ENCODE data around the gene C5AR1. TPM values are rescaled to one million over a fixed set of nuclear protein-coding genes. Genes with fewer than 3 reads are reported as not detected.

The C5AR1 gene
- total and polyA plus RNA-seq, 9 of the 15 experiments (the other 6 are each of a cell fraction or from before 2014, with no cell fraction given), result 0.06 to 1.6 (median 0.28) TPM; not detected in 3

GRCh38 chr19:47352095-47352494 is 42.4 kb downstream of the C5AR1 start (continued):
- TF ChIP-seq, protein P1, sequence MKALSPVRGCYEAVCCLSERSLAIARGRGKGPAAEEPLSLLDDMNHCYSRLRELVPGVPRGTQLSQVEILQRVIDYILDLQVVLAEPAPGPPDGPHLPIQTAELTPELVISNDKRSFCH (CRISPR knock-in tag; IDR thresholded peaks at IDR 0.05), result no peak
- TF ChIP-seq, protein P1 (tag; IDR thresholded peaks at IDR 0.05), result no peak
- TF ChIP-seq SMAD1 (IDR thresholded peaks at IDR 0.05; ENCODE audit: low read depth, low read length, partially characterized antibody), result no peak
- TF ChIP-seq, protein P2, sequence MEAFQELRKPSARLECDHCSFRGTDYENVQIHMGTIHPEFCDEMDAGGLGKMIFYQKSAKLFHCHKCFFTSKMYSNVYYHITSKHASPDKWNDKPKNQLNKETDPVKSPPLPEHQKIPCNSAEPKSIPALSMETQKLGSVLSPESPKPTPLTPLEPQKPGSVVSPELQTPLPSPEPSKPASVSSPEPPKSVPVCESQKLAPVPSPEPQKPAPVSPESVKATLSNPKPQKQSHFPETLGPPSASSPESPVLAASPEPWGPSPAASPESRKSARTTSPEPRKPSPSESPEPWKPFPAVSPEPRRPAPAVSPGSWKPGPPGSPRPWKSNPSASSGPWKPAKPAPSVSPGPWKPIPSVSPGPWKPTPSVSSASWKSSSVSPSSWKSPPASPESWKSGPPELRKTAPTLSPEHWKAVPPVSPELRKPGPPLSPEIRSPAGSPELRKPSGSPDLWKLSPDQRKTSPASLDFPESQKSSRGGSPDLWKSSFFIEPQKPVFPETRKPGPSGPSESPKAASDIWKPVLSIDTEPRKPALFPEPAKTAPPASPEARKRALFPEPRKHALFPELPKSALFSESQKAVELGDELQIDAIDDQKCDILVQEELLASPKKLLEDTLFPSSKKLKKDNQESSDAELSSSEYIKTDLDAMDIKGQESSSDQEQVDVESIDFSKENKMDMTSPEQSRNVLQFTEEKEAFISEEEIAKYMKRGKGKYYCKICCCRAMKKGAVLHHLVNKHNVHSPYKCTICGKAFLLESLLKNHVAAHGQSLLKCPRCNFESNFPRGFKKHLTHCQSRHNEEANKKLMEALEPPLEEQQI (IDR thresholded peaks at IDR 0.05), result peak; percentile 40; the same call in 1 of the 2 replicates
- TF ChIP-seq, protein P3, sequence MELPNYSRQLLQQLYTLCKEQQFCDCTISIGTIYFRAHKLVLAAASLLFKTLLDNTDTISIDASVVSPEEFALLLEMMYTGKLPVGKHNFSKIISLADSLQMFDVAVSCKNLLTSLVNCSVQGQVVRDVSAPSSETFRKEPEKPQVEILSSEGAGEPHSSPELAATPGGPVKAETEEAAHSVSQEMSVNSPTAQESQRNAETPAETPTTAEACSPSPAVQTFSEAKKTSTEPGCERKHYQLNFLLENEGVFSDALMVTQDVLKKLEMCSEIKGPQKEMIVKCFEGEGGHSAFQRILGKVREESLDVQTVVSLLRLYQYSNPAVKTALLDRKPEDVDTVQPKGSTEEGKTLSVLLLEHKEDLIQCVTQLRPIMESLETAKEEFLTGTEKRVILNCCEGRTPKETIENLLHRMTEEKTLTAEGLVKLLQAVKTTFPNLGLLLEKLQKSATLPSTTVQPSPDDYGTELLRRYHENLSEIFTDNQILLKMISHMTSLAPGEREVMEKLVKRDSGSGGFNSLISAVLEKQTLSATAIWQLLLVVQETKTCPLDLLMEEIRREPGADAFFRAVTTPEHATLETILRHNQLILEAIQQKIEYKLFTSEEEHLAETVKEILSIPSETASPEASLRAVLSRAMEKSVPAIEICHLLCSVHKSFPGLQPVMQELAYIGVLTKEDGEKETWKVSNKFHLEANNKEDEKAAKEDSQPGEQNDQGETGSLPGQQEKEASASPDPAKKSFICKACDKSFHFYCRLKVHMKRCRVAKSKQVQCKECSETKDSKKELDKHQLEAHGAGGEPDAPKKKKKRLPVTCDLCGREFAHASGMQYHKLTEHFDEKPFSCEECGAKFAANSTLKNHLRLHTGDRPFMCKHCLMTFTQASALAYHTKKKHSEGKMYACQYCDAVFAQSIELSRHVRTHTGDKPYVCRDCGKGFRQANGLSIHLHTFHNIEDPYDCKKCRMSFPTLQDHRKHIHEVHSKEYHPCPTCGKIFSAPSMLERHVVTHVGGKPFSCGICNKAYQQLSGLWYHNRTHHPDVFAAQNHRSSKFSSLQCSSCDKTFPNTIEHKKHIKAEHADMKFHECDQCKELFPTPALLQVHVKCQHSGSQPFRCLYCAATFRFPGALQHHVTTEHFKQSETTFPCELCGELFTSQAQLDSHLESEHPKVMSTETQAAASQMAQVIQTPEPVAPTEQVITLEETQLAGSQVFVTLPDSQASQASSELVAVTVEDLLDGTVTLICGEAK (IDR thresholded peaks at IDR 0.05), result no peak
- TF ChIP-seq, protein P3 (CRISPR knock-in tag; IDR thresholded peaks at IDR 0.05), result no peak
- TF ChIP-seq RAD51 (IDR thresholded peaks at IDR 0.05; ENCODE audit: borderline replicate concordance, low read depth), result peak; percentile 97
- no peak for TF ChIP-seq TAF1 (IDR thresholded peaks at IDR 0.05; ENCODE audit: control insufficient read depth, extremely low read depth, insufficient read depth, low read length, severe bottlenecking)
- TF ChIP-seq SRF (CRISPR knock-in tag; IDR thresholded peaks at IDR 0.05), result no peak
- no peak for TF ChIP-seq HMG20B (CRISPR knock-in tag; IDR thresholded peaks at IDR 0.05)
- peak; percentile 63 for TF ChIP-seq SIN3B (IDR thresholded peaks at IDR 0.05; ENCODE audit: low read depth)
- TF ChIP-seq HCFC1 (IDR thresholded peaks at IDR 0.05; ENCODE audit: low read depth, low read length), result 0 out of 2 replicates have a peak, but pooled peaks have one; percentile 46
- TF ChIP-seq ARNT (IDR thresholded peaks at IDR 0.05), result 0 out of 4 replicates have a peak, but pooled peaks of 1 of the 2 experiments have one; percentile 18
- no peak for TF ChIP-seq TCF3 (CRISPR knock-in tag; IDR thresholded peaks at IDR 0.05)
- no peak for TF ChIP-seq GTF2F1 (IDR thresholded peaks at IDR 0.05; ENCODE audit: low read depth, low read length)

Measured in K562 (cell line).